Mesothelial cell of epicardium (in vitro differentiated cells): ENCODE data around the gene OPTC. TPM values are rescaled to one million over a fixed set of nuclear protein-coding genes. Genes with fewer than 3 reads are reported as not detected.

Experiments used
- DNase-seq, 2 experiments: peaks; one replicate each; pipeline ENCODE4 v3.0.0; 2021; ENCODE audit warnings: low spot score in 2 of 2; ENCODE audit not compliant: unreplicated experiment in 2 of 2
- H3K27ac Mint-ChIP-seq: 2 replicates; pipeline ENCODE4 v1.8.0; 2021; ENCODE audit warnings: mixed read lengths
- H3K27me3 Mint-ChIP-seq: 2 replicates; pipeline ENCODE4 v1.8.0; 2021; ENCODE audit warnings: low read depth, mixed read lengths
- H3K36me3 Mint-ChIP-seq: 2 replicates; pipeline ENCODE4 v1.8.0; 2021; ENCODE audit warnings: mixed read lengths
- H3K4me1 Mint-ChIP-seq: 2 replicates; pipeline ENCODE4 v1.8.0; 2021; ENCODE audit warnings: mixed read lengths
- H3K4me3 Mint-ChIP-seq: 2 replicates; pipeline ENCODE4 v1.8.0; 2021; ENCODE audit warnings: mild to moderate bottlenecking, moderate library complexity, mixed read lengths
- H3K9me3 Mint-ChIP-seq: 2 replicates; pipeline ENCODE4 v1.8.0; 2021; ENCODE audit warnings: mixed read lengths
- CTCF ChIP-seq: fragments of 200-600 bp; sonication (generic); IDR thresholded peaks from one replicate; pipeline ENCODE4 v1.5.0; 2021; ENCODE audit warnings: antibody characterized with exemption; ENCODE audit not compliant: unreplicated experiment
- total RNA-seq: library from RNA; stranded (reverse); gene quantifications from 3 replicates; pipeline ENCODE4 v1.2.1, GENCODE V29; 2021

OPTC gene
- total RNA-seq, 1 donor from 2014 or later, result not detected

DNA sequence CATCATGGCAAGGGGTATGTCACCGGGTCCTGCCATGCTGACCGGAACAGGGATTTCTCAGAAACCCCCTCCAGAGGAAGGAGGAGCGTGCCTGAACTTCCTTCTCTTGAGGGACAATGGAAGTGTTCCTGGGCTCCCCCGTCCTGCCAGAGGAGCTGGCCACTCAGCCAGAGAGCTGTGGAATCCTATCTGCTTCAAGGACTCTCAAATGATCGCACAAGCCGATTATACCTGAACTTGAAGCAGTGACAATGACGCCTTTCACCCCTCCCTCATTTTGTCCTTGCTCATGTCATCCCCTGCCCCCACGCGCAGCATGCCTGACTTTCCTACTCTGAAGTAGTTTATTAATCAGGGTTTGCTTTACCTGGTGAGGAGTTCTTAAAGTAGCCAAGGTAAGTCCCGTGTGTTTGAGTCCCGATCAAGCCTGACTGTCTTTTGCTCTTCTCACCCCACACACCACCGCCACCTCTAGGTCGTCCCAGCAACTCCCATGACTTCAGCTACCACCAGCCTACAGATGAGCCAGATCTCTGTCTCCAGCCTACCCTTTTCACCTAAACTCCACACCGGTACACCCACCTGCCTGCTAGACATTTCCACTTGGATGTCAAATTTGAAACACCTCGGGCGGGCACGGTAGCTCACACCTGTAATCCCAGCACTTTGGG, 43.3 kb upstream of the OPTC start:
- no peak overlapping the region for H3K27ac Mint-ChIP-seq
- no peak for TF ChIP-seq CTCF
- no peak for DNase-seq

DNA sequence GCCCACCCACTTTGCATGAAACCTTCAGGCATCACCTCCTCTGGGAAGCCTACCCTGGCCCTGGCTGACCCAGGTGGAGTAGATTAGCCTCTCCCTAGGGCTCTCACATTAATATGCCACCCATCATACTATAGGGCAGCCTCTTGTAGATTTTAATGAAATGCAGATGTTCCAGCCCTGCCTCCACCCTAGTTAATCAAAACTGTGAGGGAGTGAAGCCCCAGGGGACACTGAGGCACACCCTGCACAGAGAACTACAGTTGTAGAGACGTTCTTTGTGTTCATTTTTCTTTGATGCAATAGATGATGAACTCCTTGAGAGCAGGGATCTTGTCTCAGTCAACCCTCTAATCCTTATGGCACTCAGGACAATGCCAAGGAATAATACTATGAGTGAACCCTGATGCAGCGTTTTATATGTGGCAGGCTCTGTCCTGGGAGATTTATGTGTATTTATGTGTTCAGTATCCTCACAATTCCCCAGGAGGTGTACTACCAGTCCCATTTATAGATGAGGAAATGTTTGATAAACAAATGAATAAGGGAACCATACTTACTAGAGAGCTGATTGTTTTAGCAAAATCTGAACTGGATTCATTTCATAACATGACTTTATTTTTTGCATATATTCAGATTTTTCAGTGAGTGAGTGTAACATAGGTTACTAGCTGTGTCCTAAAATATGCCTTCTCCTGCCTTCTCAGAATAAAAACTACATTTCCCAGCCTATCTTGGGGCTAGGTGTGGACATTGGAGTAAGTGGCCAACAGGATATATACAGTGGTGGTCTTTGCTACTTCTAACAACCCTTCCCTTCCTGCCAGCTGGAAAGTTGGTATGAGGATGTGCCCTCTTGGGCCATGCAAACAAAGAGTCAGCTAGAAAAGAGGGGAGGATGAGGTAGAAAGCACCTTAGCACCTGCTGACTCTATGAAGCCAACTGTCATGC, 41.8 kb upstream of the OPTC start:
- Mint-ChIP-seq H3K36me3 (no peaks in the 10 kb centered on the region), H3K27me3 (no peaks in the 10 kb centered on the region), H3K4me1 (peaks cover 40% of the 10 kb centered on the region), H3K27ac (no peak overlapping the region), H3K9me3 (no peaks in the 10 kb centered on the region), H3K4me3 (no peak overlapping the region)
- DNase-seq, result no peak
- no peak for TF ChIP-seq CTCF

More for the DNA sequence above, 43.3 kb upstream of the OPTC start:
- Mint-ChIP-seq H3K9me3 (peaks cover under 1% of the 10 kb centered on the region), H3K4me3 (no peak overlapping the region), H3K36me3 (no peaks in the 10 kb centered on the region), H3K27me3 (no peaks in the 10 kb centered on the region), H3K4me1 (peaks cover 40% of the 10 kb centered on the region)

- no peaks in the 10 kb centered on the region for H3K36me3 Mint-ChIP-seq
- H3K27ac Mint-ChIP-seq, result no peak overlapping the region
- no peaks in the 10 kb centered on the region for H3K27me3 Mint-ChIP-seq
- peaks cover 38% of the 10 kb centered on the region for H3K4me1 Mint-ChIP-seq
- DNase-seq, result no peak
- no peaks in the 10 kb centered on the region for H3K9me3 Mint-ChIP-seq
- no peak overlapping the region for H3K4me3 Mint-ChIP-seq
- no peak for TF ChIP-seq CTCF
Observed at GRCh38 chr1:203453016-203453415, 40.9 kb upstream of the OPTC start.

- no peak overlapping the region for H3K27ac Mint-ChIP-seq
- DNase-seq, result no peak
- no peaks in the 10 kb centered on the region for H3K9me3 Mint-ChIP-seq
- no peak for TF ChIP-seq CTCF
- peaks cover 32% of the 10 kb centered on the region for H3K4me1 Mint-ChIP-seq
- H3K27me3 Mint-ChIP-seq, result no peaks in the 10 kb centered on the region
- no peak overlapping the region for H3K4me3 Mint-ChIP-seq
- H3K36me3 Mint-ChIP-seq, result peaks cover 2% of the 10 kb centered on the region
Observed at GRCh38 chr1:203453616-203454015, 40.3 kb upstream of the OPTC start.

DNA sequence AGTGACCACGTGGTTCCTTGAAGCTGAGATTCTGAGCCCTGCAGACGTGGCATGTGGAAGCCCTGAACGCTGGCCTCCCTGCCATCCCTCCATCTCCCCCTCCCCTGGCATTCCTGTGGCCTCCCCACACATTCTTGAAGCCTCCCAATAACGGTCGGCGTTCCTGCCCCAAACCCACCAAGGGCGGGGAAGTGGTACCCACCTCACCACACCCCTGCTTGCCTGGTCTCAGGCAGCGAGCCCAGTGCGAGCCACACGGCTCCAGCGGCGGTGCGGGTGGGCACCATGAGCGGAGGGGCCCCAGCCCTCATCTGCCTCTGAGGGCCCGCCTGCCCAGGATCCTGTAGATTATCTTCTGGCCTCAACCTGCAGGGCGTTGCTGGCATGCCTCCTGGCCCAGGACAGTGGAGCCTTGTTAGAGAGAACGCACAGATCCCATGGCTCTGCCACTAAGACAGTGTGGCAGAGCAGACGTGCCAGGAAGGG, 38.9 kb upstream of the OPTC start:
- H3K27me3 Mint-ChIP-seq, result no peaks in the 10 kb centered on the region
- peaks cover 2% of the 10 kb centered on the region for H3K36me3 Mint-ChIP-seq
- no peak for DNase-seq
- no peak overlapping the region for H3K4me3 Mint-ChIP-seq
- no peak for TF ChIP-seq CTCF
- no peak overlapping the region for H3K27ac Mint-ChIP-seq
- no peaks in the 10 kb centered on the region for H3K9me3 Mint-ChIP-seq
- H3K4me1 Mint-ChIP-seq, result peaks cover 21% of the 10 kb centered on the region
